H9 (cell line): ENCODE measurements around the gene KIF6. TPM values are rescaled to one million over a fixed set of nuclear protein-coding genes. Genes with fewer than 3 reads are reported as not detected.

ENCODE experiments used
- DNase-seq: peaks from one replicate; pipeline ENCODE4 v3.0.0-alpha.2; 2017
- H2AFZ ChIP-seq: one replicate; pipeline ENCODE4 v1.6.1; 2013; ENCODE audit warnings: mild to moderate bottlenecking, low read length, control low read depth, moderate library complexity
- H2AK5ac ChIP-seq: 2 replicates; pipeline ENCODE4 v1.6.1; 2013; ENCODE audit warnings: low read length, control low read depth, mixed read lengths; ENCODE audit not compliant: insufficient read length
- H2BK120ac ChIP-seq: one replicate; pipeline ENCODE4 v1.6.1; 2013; ENCODE audit warnings: low read depth, mild to moderate bottlenecking, low read length, control low read depth, inconsistent platforms; ENCODE audit not compliant: poor library complexity, severe bottlenecking
- H2BK12ac ChIP-seq: 2 replicates; pipeline ENCODE4 v1.6.1; 2013; ENCODE audit warnings: low read length, control low read depth, mixed read lengths, low read depth; ENCODE audit not compliant: insufficient read length
- H2BK15ac ChIP-seq: 2 replicates; pipeline ENCODE4 v1.6.1; 2013; ENCODE audit warnings: low read depth, low read length, control low read depth
- H2BK20ac ChIP-seq: one replicate; pipeline ENCODE4 v1.6.1; 2013; ENCODE audit warnings: low read depth, mild to moderate bottlenecking, low read length, control low read depth, inconsistent platforms; ENCODE audit not compliant: poor library complexity, severe bottlenecking
- H2BK5ac ChIP-seq: 2 replicates; pipeline ENCODE4 v1.6.1; 2013; ENCODE audit warnings: low read length, control low read depth, mixed read lengths; ENCODE audit not compliant: insufficient read length
- H3K14ac ChIP-seq: 2 replicates; pipeline ENCODE4 v1.6.1; 2013; ENCODE audit warnings: low read length, control low read depth; ENCODE audit not compliant: insufficient read depth
- H3K18ac ChIP-seq: 2 replicates; pipeline ENCODE4 v1.6.1; 2013; ENCODE audit warnings: low read depth, mild to moderate bottlenecking, mixed read lengths, low read length, control low read depth; ENCODE audit not compliant: insufficient read length
- H3K23ac ChIP-seq: 2 replicates; pipeline ENCODE4 v1.6.1; 2013; ENCODE audit warnings: low read length, control low read depth, mixed read lengths, low read depth; ENCODE audit not compliant: insufficient read length
- H3K23me2 ChIP-seq: 2 replicates; pipeline ENCODE4 v1.6.1; 2013; ENCODE audit warnings: low read depth, mild to moderate bottlenecking, mixed read lengths, low read length, control low read depth; ENCODE audit not compliant: insufficient read length, poor library complexity, severe bottlenecking
- H3K27ac ChIP-seq: 2 replicates; pipeline ENCODE4 v1.5.1; 2013; ENCODE audit warnings: low read length, control low read depth, mixed read lengths, low read depth; ENCODE audit not compliant: insufficient read length
- H3K27me3 ChIP-seq: 2 replicates; pipeline ENCODE4 v1.6.1; 2013; ENCODE audit warnings: low read length, control low read depth, inconsistent platforms; ENCODE audit not compliant: insufficient read depth
- H3K4ac ChIP-seq: 2 replicates; pipeline ENCODE4 v1.6.1; 2013; ENCODE audit warnings: low read depth, mild to moderate bottlenecking, control low read depth, inconsistent platforms, low read length, moderate library complexity
- H3K4me1 ChIP-seq: 2 replicates; pipeline ENCODE4 v1.6.1; 2013; ENCODE audit warnings: low read length, control low read depth, inconsistent platforms; ENCODE audit not compliant: insufficient read depth
- H3K4me2 ChIP-seq: 2 replicates; pipeline ENCODE4 v1.6.1; 2013; ENCODE audit warnings: low read length, control low read depth, mixed read lengths; ENCODE audit not compliant: insufficient read length, insufficient read depth
- H3K56ac ChIP-seq: 2 replicates; pipeline ENCODE4 v1.6.1; 2013; ENCODE audit warnings: low read depth, mild to moderate bottlenecking, mixed read lengths, low read length, control low read depth; ENCODE audit not compliant: insufficient read length
- H3K79me1 ChIP-seq: 2 replicates; pipeline ENCODE4 v1.6.1; 2013; ENCODE audit warnings: low read depth, mild to moderate bottlenecking, moderate library complexity, low read length, control low read depth, inconsistent platforms; ENCODE audit not compliant: insufficient read depth, poor library complexity, severe bottlenecking
- H3K79me2 ChIP-seq: 2 replicates; pipeline ENCODE4 v1.6.1; 2013; ENCODE audit warnings: low read length, control low read depth, inconsistent platforms; ENCODE audit not compliant: insufficient read depth
- H3K9ac ChIP-seq: 2 replicates; pipeline ENCODE4 v1.6.1; 2013; ENCODE audit warnings: low read length, control low read depth, mixed read lengths; ENCODE audit not compliant: insufficient read length; ENCODE audit errors: extremely low read depth
- H3K9me3 ChIP-seq: one replicate; pipeline ENCODE4 v1.6.1; 2013; ENCODE audit warnings: low read depth, low read length, inconsistent platforms; ENCODE audit not compliant: control insufficient read depth
- H3T11ph ChIP-seq: one replicate; pipeline ENCODE4 v1.6.1; 2013; ENCODE audit warnings: mild to moderate bottlenecking, low read length, control low read depth, inconsistent platforms
- H4K20me1 ChIP-seq: one replicate; pipeline ENCODE4 v1.6.1; 2013; ENCODE audit not compliant: control insufficient read depth, insufficient read length, insufficient read depth
- H4K5ac ChIP-seq: 2 replicates; pipeline ENCODE4 v1.6.1; 2013; ENCODE audit warnings: low read depth, mild to moderate bottlenecking, mixed read lengths, low read length, control low read depth; ENCODE audit not compliant: insufficient read length
- H4K8ac ChIP-seq: replicated peaks from 2 replicates; pipeline ENCODE4 v1.6.1; 2013; ENCODE audit warnings: low read length, control low read depth, mixed read lengths, low read depth; ENCODE audit not compliant: insufficient read length
- H4K91ac ChIP-seq: 2 replicates; pipeline ENCODE4 v1.6.1; 2013; ENCODE audit warnings: low read depth, mild to moderate bottlenecking, moderate library complexity, mixed read lengths, low read length, control low read depth; ENCODE audit not compliant: insufficient read length
- H3K27ac Mint-ChIP-seq, 3 experiments: 2 replicates in 2 of 3; 3 replicates in 1 of 3; pipeline ENCODE4 v1.8.0; 2020 to 2021; ENCODE audit warnings: mixed read lengths in 3 of 3, mild to moderate bottlenecking in 1 of 3, moderate library complexity in 1 of 3
- H3K27me3 Mint-ChIP-seq: 2 replicates; pipeline ENCODE4 v1.8.0; 2021; ENCODE audit warnings: low read depth, mild to moderate bottlenecking, moderate library complexity, mixed read lengths
- H3K36me3 Mint-ChIP-seq, 3 experiments: 2 replicates in 2 of 3; 3 replicates in 1 of 3; pipeline ENCODE4 v1.8.0; 2020 to 2021; ENCODE audit warnings: low read depth in 3 of 3, mixed read lengths in 3 of 3; ENCODE audit not compliant: insufficient read depth in 1 of 3
- H3K4me1 Mint-ChIP-seq, 2 experiments: 2 replicates each; pipeline ENCODE4 v1.8.0; 2020; ENCODE audit warnings: mixed read lengths in 2 of 2
- H3K4me3 Mint-ChIP-seq, 2 experiments: 2 replicates in 1 of 2; 3 replicates in 1 of 2; pipeline ENCODE4 v1.8.0; 2020 to 2021; ENCODE audit warnings: mild to moderate bottlenecking in 2 of 2, mixed read lengths in 2 of 2, moderate library complexity in 1 of 2
- H3K9me3 Mint-ChIP-seq, 2 experiments: 2 replicates in 1 of 2; 3 replicates in 1 of 2; pipeline ENCODE4 v1.8.0; 2020; ENCODE audit warnings: mild to moderate bottlenecking in 2 of 2, mixed read lengths in 2 of 2, moderate library complexity in 1 of 2
- WGBS: extraction: QIAGEN DNeasy Blood & Tissue Kit; methylation state at CpG from one replicate; pipeline ENCODE4 v1.1.7; 2013; ENCODE audit warnings: missing lambda C conversion rate, low lambda C conversion rate, mixed read lengths; ENCODE audit not compliant: insufficient read length; ENCODE audit errors: extremely low coverage; 5-methylcytosine and 5-hydroxymethylcytosine counted together
- total RNA-seq: library from RNA; stranded (reverse); gene quantifications from 2 replicates; pipeline ENCODE4 v1.2.1, GENCODE V29; 2021
- TF ChIP-seq, protein P1 (sequence below): fragments of 200-600 bp; sonication (generic); conservative IDR thresholded peaks from 3 replicates; pipeline ENCODE4 v1.8.0; 2021; ENCODE audit warnings: antibody characterized with exemption, mild to moderate bottlenecking

Gene KIF6
- total RNA-seq, 1 experiment from 2014 or later = 0.63 TPM

DNA sequence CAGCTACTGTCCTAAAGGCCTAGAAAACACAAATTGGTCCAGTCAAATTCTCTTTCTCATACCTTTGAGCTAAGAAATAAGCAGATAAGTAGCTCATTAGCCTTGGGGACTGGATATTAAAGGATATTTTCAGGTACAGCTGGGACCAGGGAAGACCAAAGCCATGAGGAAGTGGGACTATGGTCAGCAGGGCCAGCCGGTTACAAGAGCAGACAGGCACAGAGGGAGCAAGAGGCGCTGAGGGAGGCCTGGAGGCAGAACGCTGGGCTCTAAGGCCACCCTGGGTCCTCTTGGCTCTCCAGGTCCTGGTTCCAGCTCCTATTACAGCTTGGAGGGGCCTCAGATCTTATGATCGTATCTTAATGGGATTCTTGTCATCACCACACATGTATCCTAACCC lies 314.2 kb downstream of the KIF6 start:
- Histone ChIP-seq H3K27ac (no peak overlapping the region), H3K27me3 (no peaks in the 10 kb centered on the region), H2BK12ac (no peak overlapping the region), H2BK120ac (no peak overlapping the region), H3T11ph (no peak overlapping the region), H3K4me2 (no peak overlapping the region), H2AK5ac (no peak overlapping the region), H3K56ac (no peak overlapping the region), H2BK5ac (no peak overlapping the region), H3K79me1 (no peaks in the 10 kb centered on the region), H3K9ac (no peak overlapping the region), H2BK15ac (no peak overlapping the region), H3K14ac (no peak overlapping the region), H3K9me3 (no peaks in the 10 kb centered on the region), H3K4ac (no peak overlapping the region), H3K23ac (no peak overlapping the region), H4K5ac (no peak overlapping the region), H3K23me2 (no peaks in the 10 kb centered on the region), H3K18ac (no peak overlapping the region), H4K8ac (no peak overlapping the region), H3K4me1 (no peaks in the 10 kb centered on the region; the same call in 1 of the 2 replicates), H4K20me1 (no peaks in the 10 kb centered on the region), H3K79me2 (no peaks in the 10 kb centered on the region), H2BK20ac (no peak overlapping the region), H4K91ac (no peak overlapping the region), H2AFZ (no peak overlapping the region)
- H3K27me3 Mint-ChIP-seq = no peaks in the 10 kb centered on the region
- no peaks in the 10 kb centered on the region for H3K36me3 Mint-ChIP-seq
- H3K27ac Mint-ChIP-seq = no peak overlapping the region; a peak in 1 of 7 replicates
- DNase-seq = no peak
- peaks cover 6 to 7% of the 10 kb centered on the region in 2 experiments for H3K4me1 Mint-ChIP-seq
- WGBS = no CpG with 5 or more reads among the region's 4 CpGs
- TF ChIP-seq, protein P1, sequence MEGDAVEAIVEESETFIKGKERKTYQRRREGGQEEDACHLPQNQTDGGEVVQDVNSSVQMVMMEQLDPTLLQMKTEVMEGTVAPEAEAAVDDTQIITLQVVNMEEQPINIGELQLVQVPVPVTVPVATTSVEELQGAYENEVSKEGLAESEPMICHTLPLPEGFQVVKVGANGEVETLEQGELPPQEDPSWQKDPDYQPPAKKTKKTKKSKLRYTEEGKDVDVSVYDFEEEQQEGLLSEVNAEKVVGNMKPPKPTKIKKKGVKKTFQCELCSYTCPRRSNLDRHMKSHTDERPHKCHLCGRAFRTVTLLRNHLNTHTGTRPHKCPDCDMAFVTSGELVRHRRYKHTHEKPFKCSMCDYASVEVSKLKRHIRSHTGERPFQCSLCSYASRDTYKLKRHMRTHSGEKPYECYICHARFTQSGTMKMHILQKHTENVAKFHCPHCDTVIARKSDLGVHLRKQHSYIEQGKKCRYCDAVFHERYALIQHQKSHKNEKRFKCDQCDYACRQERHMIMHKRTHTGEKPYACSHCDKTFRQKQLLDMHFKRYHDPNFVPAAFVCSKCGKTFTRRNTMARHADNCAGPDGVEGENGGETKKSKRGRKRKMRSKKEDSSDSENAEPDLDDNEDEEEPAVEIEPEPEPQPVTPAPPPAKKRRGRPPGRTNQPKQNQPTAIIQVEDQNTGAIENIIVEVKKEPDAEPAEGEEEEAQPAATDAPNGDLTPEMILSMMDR = no peak
- H3K9me3 Mint-ChIP-seq = no peaks in the 10 kb centered on the region
- no peak overlapping the region for H3K4me3 Mint-ChIP-seq
